Right lobe of liver (tissue), 4 donors: Measurements from ENCODE around the gene MPLKIP.

Experiments
- CTCF ChIP-seq, 4 donors: fragments of 200-600 bp in 3 of 4; fragments of 450-650 bp in 1 of 4; IDR thresholded peaks; one replicate each; pipeline versions ENCODE4 v1.5.1 to v1.8.0; 2016 to 2022; ENCODE audit warnings: antibody characterized with exemption in 4 of 4, mild to moderate bottlenecking in 2 of 4
- POLR2A ChIP-seq: fragments of 450-650 bp; IDR thresholded peaks from one replicate; pipeline ENCODE4 v1.6.1; 2017; ENCODE audit warnings: antibody characterized with exemption, mild to moderate bottlenecking
- donor health status: DM: no; HTN: no; CAD: no.
- donor health status: DM: no; HTN: no; CAD: no.
- donor health status: DM: no; HTN: yes; CAD: no.

- no peak for TF ChIP-seq CTCF (IDR thresholded peaks at IDR 0.05)
- no peak for TF ChIP-seq POLR2A
Measured at GRCh38 chr7:40133561-40134427, 628 bp downstream of the MPLKIP start.
